ENCODE measurements around the gene METTL8. TPM values are rescaled to one million over a fixed set of nuclear protein-coding genes. Genes with fewer than 3 reads are reported as not detected.

The METTL8 gene
- polyA plus RNA-seq, 3 donors, result 3.3 to 9.8 (median 6.9) TPM

GRCh38 chr2:171281110-171281509, 152.7 kb downstream of the METTL8 start:
- no CpG with 5 or more reads among the region's 3 CpGs for WGBS (ENCODE audit: insufficient coverage)
- Histone ChIP-seq H3K9me3 (replicated peaks in 1 of 2; ENCODE audit: control insufficient read depth in 1 of 2, insufficient read depth in 1 of 2, low read length in 2 of 2) (no peaks in the 10 kb centered on the region), H3K4me2 (replicated peaks; ENCODE audit: extremely low read depth, low read length, poor library complexity, severe bottlenecking) (no peak overlapping the region), H3K9ac (ENCODE audit: insufficient read depth, low read length, poor library complexity, severe bottlenecking) (no peak overlapping the region), H3K79me2 (ENCODE audit: insufficient read depth, low read length) (no peaks in the 10 kb centered on the region), H3K4me1 (ENCODE audit: control insufficient read depth in 1 of 2, insufficient read depth in 2 of 2, low read length in 2 of 2) (no peaks in the 10 kb centered on the region), H3K27me3 (ENCODE audit: control insufficient read depth in 2 of 2, insufficient read depth in 2 of 2, low read length in 2 of 2) (no peaks in the 10 kb centered on the region), H3K36me3 (replicated peaks in 1 of 2; ENCODE audit: control insufficient read depth in 1 of 2, insufficient read depth in 2 of 2, low read length in 2 of 2) (no peaks in the 10 kb centered on the region), H3K4me3 (replicated peaks in 1 of 3; ENCODE audit: low read depth in 2 of 3, low read length in 3 of 3) (no peak overlapping the region), H4K20me1 (ENCODE audit: insufficient read depth, low read length) (no peaks in the 10 kb centered on the region), H2AFZ (ENCODE audit: insufficient read depth, low read depth, low read length, poor library complexity, severe bottlenecking) (no peak overlapping the region), H3K27ac (ENCODE audit: low read depth in 1 of 2, low read length in 2 of 2) (no peak overlapping the region)
- TF ChIP-seq, protein P1, sequence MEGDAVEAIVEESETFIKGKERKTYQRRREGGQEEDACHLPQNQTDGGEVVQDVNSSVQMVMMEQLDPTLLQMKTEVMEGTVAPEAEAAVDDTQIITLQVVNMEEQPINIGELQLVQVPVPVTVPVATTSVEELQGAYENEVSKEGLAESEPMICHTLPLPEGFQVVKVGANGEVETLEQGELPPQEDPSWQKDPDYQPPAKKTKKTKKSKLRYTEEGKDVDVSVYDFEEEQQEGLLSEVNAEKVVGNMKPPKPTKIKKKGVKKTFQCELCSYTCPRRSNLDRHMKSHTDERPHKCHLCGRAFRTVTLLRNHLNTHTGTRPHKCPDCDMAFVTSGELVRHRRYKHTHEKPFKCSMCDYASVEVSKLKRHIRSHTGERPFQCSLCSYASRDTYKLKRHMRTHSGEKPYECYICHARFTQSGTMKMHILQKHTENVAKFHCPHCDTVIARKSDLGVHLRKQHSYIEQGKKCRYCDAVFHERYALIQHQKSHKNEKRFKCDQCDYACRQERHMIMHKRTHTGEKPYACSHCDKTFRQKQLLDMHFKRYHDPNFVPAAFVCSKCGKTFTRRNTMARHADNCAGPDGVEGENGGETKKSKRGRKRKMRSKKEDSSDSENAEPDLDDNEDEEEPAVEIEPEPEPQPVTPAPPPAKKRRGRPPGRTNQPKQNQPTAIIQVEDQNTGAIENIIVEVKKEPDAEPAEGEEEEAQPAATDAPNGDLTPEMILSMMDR (IDR thresholded peaks at IDR 0.05), result no peak
- H3K36me3 Mint-ChIP-seq, result no peaks in the 10 kb centered on the region
- no peaks in the 10 kb centered on the region for H3K4me1 Mint-ChIP-seq
- H3K9me3 Mint-ChIP-seq, result peaks cover 0 to 4% (median 0%) of the 10 kb centered on the region in 7 donors
- intact Hi-C loops (cut with micrococcal nuclease), result no loop called here
- H3K4me3 Mint-ChIP-seq, result no peak overlapping the region
- peaks cover 0 to 2% (median 1%) of the 10 kb centered on the region in 3 donors for H3K27me3 Mint-ChIP-seq (ENCODE audit: low read depth in 3 of 3)
- no peak overlapping the region for H3K27ac Mint-ChIP-seq
- no peak for DNase-seq

- Histone ChIP-seq H4K20me1 (ENCODE audit: insufficient read depth, low read length) (no peaks in the 10 kb centered on the region), H3K79me2 (ENCODE audit: insufficient read depth, low read length) (no peaks in the 10 kb centered on the region), H2AFZ (ENCODE audit: insufficient read depth, low read depth, low read length, poor library complexity, severe bottlenecking) (no peak overlapping the region), H3K27me3 (ENCODE audit: control insufficient read depth in 2 of 2, insufficient read depth in 2 of 2, low read length in 2 of 2) (no peaks in the 10 kb centered on the region), H3K4me3 (replicated peaks in 1 of 3; ENCODE audit: low read depth in 2 of 3, low read length in 3 of 3) (no peak overlapping the region), H3K27ac (ENCODE audit: low read depth in 1 of 2, low read length in 2 of 2) (no peak overlapping the region), H3K36me3 (replicated peaks in 1 of 2; ENCODE audit: control insufficient read depth in 1 of 2, insufficient read depth in 2 of 2, low read length in 2 of 2) (no peaks in the 10 kb centered on the region), H3K4me2 (replicated peaks; ENCODE audit: extremely low read depth, low read length, poor library complexity, severe bottlenecking) (no peak overlapping the region), H3K9ac (ENCODE audit: insufficient read depth, low read length, poor library complexity, severe bottlenecking) (no peak overlapping the region), H3K9me3 (replicated peaks in 1 of 2; ENCODE audit: control insufficient read depth in 1 of 2, insufficient read depth in 1 of 2, low read length in 2 of 2) (no peaks in the 10 kb centered on the region), H3K4me1 (ENCODE audit: control insufficient read depth in 1 of 2, insufficient read depth in 2 of 2, low read length in 2 of 2) (no peaks in the 10 kb centered on the region)
- H3K27ac Mint-ChIP-seq, result no peak overlapping the region
- no peak overlapping the region for H3K4me3 Mint-ChIP-seq
- intact Hi-C loops (cut with micrococcal nuclease), result no loop called here
- 81% methylated on average over 7 of the region's 13 CpGs for WGBS (ENCODE audit: insufficient coverage)
- no peaks in the 10 kb centered on the region for H3K4me1 Mint-ChIP-seq
- TF ChIP-seq, protein P1 (IDR thresholded peaks at IDR 0.05), result no peak
- peaks cover 0 to 4% (median 0%) of the 10 kb centered on the region in 7 donors for H3K9me3 Mint-ChIP-seq
- no peak for DNase-seq
- H3K27me3 Mint-ChIP-seq (ENCODE audit: low read depth in 3 of 3), result peaks cover 0 to 2% (median 1%) of the 10 kb centered on the region in 3 donors
- no peaks in the 10 kb centered on the region for H3K36me3 Mint-ChIP-seq
Observed at GRCh38 chr2:171279983-171280790, 153.6 kb downstream of the METTL8 start.

Measured in CD14-positive monocyte (primary cell).